Upper lobe of left lung (tissue), 4 donors: Measurements from ENCODE around the gene ABHD1.

ENCODE experiments used
- EP300 ChIP-seq, 4 donors: sonication (generic); formaldehyde crosslinking; IDR thresholded peaks; one replicate each; pipeline ENCODE4 v1.5.1; 2017; ENCODE audit warnings: antibody characterized with exemption in 4 of 4, control low read depth in 2 of 4
- POLR2A ChIP-seq, 4 donors: fragments of 450-650 bp; IDR thresholded peaks; one replicate each; pipeline ENCODE4 v1.5.1; 2016 to 2017; ENCODE audit warnings: antibody characterized with exemption in 4 of 4, mild to moderate bottlenecking in 2 of 4
- POLR2AphosphoS5 ChIP-seq, 2 donors: sonication (generic); formaldehyde crosslinking; IDR thresholded peaks; one replicate each; pipeline ENCODE4 v1.5.1; 2017; ENCODE audit warnings: antibody characterized with exemption in 2 of 2
- TF ChIP-seq, protein P1 (sequence below), 6 experiments: fragments of 450-650 bp in 4 of 6; fragments of 200-600 bp in 2 of 6; sonication (generic) in 2 of 6; IDR thresholded peaks; one replicate each; pipeline ENCODE4 v1.5.1; 2016 to 2019; ENCODE audit warnings: antibody characterized with exemption in 6 of 6

- TF ChIP-seq, protein P1, sequence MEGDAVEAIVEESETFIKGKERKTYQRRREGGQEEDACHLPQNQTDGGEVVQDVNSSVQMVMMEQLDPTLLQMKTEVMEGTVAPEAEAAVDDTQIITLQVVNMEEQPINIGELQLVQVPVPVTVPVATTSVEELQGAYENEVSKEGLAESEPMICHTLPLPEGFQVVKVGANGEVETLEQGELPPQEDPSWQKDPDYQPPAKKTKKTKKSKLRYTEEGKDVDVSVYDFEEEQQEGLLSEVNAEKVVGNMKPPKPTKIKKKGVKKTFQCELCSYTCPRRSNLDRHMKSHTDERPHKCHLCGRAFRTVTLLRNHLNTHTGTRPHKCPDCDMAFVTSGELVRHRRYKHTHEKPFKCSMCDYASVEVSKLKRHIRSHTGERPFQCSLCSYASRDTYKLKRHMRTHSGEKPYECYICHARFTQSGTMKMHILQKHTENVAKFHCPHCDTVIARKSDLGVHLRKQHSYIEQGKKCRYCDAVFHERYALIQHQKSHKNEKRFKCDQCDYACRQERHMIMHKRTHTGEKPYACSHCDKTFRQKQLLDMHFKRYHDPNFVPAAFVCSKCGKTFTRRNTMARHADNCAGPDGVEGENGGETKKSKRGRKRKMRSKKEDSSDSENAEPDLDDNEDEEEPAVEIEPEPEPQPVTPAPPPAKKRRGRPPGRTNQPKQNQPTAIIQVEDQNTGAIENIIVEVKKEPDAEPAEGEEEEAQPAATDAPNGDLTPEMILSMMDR (IDR thresholded peaks at IDR 0.05), result no peak
- TF ChIP-seq POLR2AphosphoS5 (IDR thresholded peaks at IDR 0.05) (no peak), POLR2A (IDR thresholded peaks at IDR 0.05) (no peak), EP300 (IDR thresholded peaks at IDR 0.05) (no peak)
Measured at GRCh38 chr2:27139310-27139709, 15.7 kb downstream of the ABHD1 start, which contains the start of gene PRR30.
